Neural progenitor cell (in vitro differentiated cells): ENCODE results near the gene COL26A1.

Experiments
- EZH2phosphoT487 ChIP-seq: fragments of 200-600 bp; sonication (generic); IDR thresholded peaks from 2 replicates; pipeline ENCODE4 v1.6.1; 2017; ENCODE audit warnings: antibody characterized with exemption
- TF ChIP-seq, protein P1 (sequence below): fragments of 200-600 bp; sonication (generic); IDR thresholded peaks from 2 replicates; pipeline ENCODE4 v1.5.1; 2017; ENCODE audit warnings: antibody characterized with exemption, mild to moderate bottlenecking

- TF ChIP-seq, protein P1, sequence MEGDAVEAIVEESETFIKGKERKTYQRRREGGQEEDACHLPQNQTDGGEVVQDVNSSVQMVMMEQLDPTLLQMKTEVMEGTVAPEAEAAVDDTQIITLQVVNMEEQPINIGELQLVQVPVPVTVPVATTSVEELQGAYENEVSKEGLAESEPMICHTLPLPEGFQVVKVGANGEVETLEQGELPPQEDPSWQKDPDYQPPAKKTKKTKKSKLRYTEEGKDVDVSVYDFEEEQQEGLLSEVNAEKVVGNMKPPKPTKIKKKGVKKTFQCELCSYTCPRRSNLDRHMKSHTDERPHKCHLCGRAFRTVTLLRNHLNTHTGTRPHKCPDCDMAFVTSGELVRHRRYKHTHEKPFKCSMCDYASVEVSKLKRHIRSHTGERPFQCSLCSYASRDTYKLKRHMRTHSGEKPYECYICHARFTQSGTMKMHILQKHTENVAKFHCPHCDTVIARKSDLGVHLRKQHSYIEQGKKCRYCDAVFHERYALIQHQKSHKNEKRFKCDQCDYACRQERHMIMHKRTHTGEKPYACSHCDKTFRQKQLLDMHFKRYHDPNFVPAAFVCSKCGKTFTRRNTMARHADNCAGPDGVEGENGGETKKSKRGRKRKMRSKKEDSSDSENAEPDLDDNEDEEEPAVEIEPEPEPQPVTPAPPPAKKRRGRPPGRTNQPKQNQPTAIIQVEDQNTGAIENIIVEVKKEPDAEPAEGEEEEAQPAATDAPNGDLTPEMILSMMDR = no peak
- TF ChIP-seq EZH2phosphoT487 = no peak
Observed at GRCh38 chr7:101586078-101586905, 223.6 kb downstream of the COL26A1 start.
